IMR-90 (cell line): Measurements from ENCODE around the gene COLQ. TPM values are rescaled to one million over a fixed set of nuclear protein-coding genes. Genes with fewer than 3 reads are reported as not detected.

Experiments used
- ATAC-seq: fragments of 200-7000 bp; cut with Tn5 transposase; 2 replicates; pipeline ENCODE4 v1.9.1; 2020; ENCODE audit warnings: low read depth, mild to moderate bottlenecking, moderate library complexity
- BruUV-seq: library from RNA; stranded (reverse); fragments of 400-500 nt; replicated peaks from 2 replicates; lab custom pipeline; 2021; lab: Mats Ljungman, UMichigan
- CTCF ChIA-PET: fragments of 300-600 bp; formaldehyde crosslinking; extraction: SDS; loops from one replicate; lab custom pipeline; 2021; ENCODE audit warnings: antibody characterized with exemption; lab: Yijun Ruan, JAX
- POLR2A ChIA-PET: fragments of 300-600 bp; sonication (Branson Sonifier 250); formaldehyde crosslinking; loops from one replicate; lab custom pipeline; 2022; ENCODE audit warnings: antibody characterized with exemption; ENCODE audit not compliant: unreplicated experiment; lab: Charles Lee
- DNase-seq: peaks from one replicate; pipeline ENCODE4 v3.0.0; 2013
- H2AFZ ChIP-seq: replicated peaks from 2 replicates; pipeline ENCODE3; 2013; ENCODE audit warnings: low read length, mild to moderate bottlenecking; ENCODE audit not compliant: poor library complexity
- H2AK5ac ChIP-seq: 2 replicates; pipeline ENCODE4 v1.6.1; 2013; ENCODE audit warnings: low read depth, low read length, inconsistent platforms
- H2AK9ac ChIP-seq: replicated peaks from 2 replicates; pipeline ENCODE3; 2013; ENCODE audit warnings: mild to moderate bottlenecking, low read depth, low read length, moderate library complexity; ENCODE audit not compliant: poor library complexity
- H2BK120ac ChIP-seq: 2 replicates; pipeline ENCODE4 v1.6.1; 2013; ENCODE audit warnings: low read depth, low read length, inconsistent platforms
- H2BK15ac ChIP-seq: 3 replicates; pipeline ENCODE4 v1.6.1; 2013; ENCODE audit warnings: low read depth, low read length, inconsistent platforms
- H2BK20ac ChIP-seq: 2 replicates; pipeline ENCODE4 v1.6.1; 2013; ENCODE audit warnings: low read depth, mild to moderate bottlenecking, inconsistent platforms, low read length, moderate library complexity
- H2BK5ac ChIP-seq: 2 replicates; pipeline ENCODE4 v1.6.1; 2013; ENCODE audit warnings: mild to moderate bottlenecking, low read depth, low read length, inconsistent platforms; ENCODE audit not compliant: poor library complexity, severe bottlenecking
- H3K14ac ChIP-seq: replicated peaks from 2 replicates; pipeline ENCODE4 v1.6.1; 2013; ENCODE audit warnings: low read depth, low read length, inconsistent platforms
- H3K18ac ChIP-seq: 2 replicates; pipeline ENCODE4 v1.6.1; 2013; ENCODE audit warnings: low read depth, low read length, control low read depth
- H3K23ac ChIP-seq: 2 replicates; pipeline ENCODE4 v1.6.1; 2013; ENCODE audit warnings: low read depth, low read length, inconsistent platforms
- H3K27ac ChIP-seq: 2 replicates; pipeline ENCODE4 v1.5.1; 2013; ENCODE audit warnings: mild to moderate bottlenecking, control low read depth, low read length; ENCODE audit not compliant: insufficient read depth
- H3K27me3 ChIP-seq: 2 replicates; pipeline ENCODE4 v1.6.1; 2013; ENCODE audit warnings: low read length; ENCODE audit not compliant: control insufficient read depth, insufficient read depth
- H3K36me3 ChIP-seq: 2 replicates; pipeline ENCODE4 v1.6.1; 2013; ENCODE audit warnings: low read length, mixed read lengths; ENCODE audit not compliant: control insufficient read depth, insufficient read depth
- H3K4ac ChIP-seq: 2 replicates; pipeline ENCODE4 v1.6.1; 2013; ENCODE audit warnings: low read depth, low read length, inconsistent platforms
- H3K4me1 ChIP-seq: 2 replicates; pipeline ENCODE4 v1.6.1; 2013; ENCODE audit warnings: low read length, mixed read lengths; ENCODE audit not compliant: control insufficient read depth, insufficient read depth
- H3K4me2 ChIP-seq: 2 replicates; pipeline ENCODE4 v1.6.1; 2013; ENCODE audit warnings: low read depth, mild to moderate bottlenecking, control low read depth, low read length, moderate library complexity
- H3K4me3 ChIP-seq: 2 replicates; pipeline ENCODE4 v1.5.1; 2013; ENCODE audit warnings: low read depth, mild to moderate bottlenecking, control low read depth, low read length, moderate library complexity; ENCODE audit not compliant: insufficient read depth
- H3K56ac ChIP-seq: 2 replicates; pipeline ENCODE4 v1.6.1; 2013; ENCODE audit warnings: low read length, inconsistent platforms; ENCODE audit not compliant: insufficient read depth; ENCODE audit errors: extremely low read depth
- H3K79me1 ChIP-seq, 2 experiments: 2 replicates each; pipeline ENCODE4 v1.6.1; 2013; ENCODE audit warnings: low read length in 2 of 2, inconsistent platforms in 1 of 2, low read depth in 1 of 2
- H3K9ac ChIP-seq: 2 replicates; pipeline ENCODE4 v1.6.1; 2013; ENCODE audit warnings: low read depth, low read length, control low read depth
- H3K9me1 ChIP-seq: 2 replicates; pipeline ENCODE4 v1.6.1; 2013; ENCODE audit warnings: low read length, inconsistent platforms; ENCODE audit not compliant: insufficient read depth
- H3K9me3 ChIP-seq: 2 replicates; pipeline ENCODE4 v1.6.1; 2013; ENCODE audit warnings: low read length; ENCODE audit not compliant: control insufficient read depth, insufficient read depth
- H4K20me1 ChIP-seq: 2 replicates; pipeline ENCODE4 v1.6.1; 2013; ENCODE audit warnings: low read length, inconsistent platforms; ENCODE audit not compliant: insufficient read depth
- H4K5ac ChIP-seq: 2 replicates; pipeline ENCODE4 v1.6.1; 2013; ENCODE audit warnings: mild to moderate bottlenecking, low read depth, low read length, control low read depth
- H4K8ac ChIP-seq, 2 experiments: 2 replicates each; pipeline ENCODE4 v1.6.1; 2013; ENCODE audit warnings: low read depth in 2 of 2, low read length in 2 of 2, control low read depth in 1 of 2, inconsistent platforms in 1 of 2
- H4K91ac ChIP-seq: 2 replicates; pipeline ENCODE4 v1.6.1; 2013; ENCODE audit warnings: low read depth, low read length, inconsistent platforms; ENCODE audit not compliant: insufficient read depth
- BHLHE40 ChIP-seq: fragments of 150-350 bp; IDR thresholded peaks from 2 replicates; pipeline ENCODE4 v1.6.1; 2016; ENCODE audit warnings: mild to moderate bottlenecking, low read depth, low read length
- CTCF ChIP-seq: conservative IDR thresholded peaks from 2 replicates; pipeline ENCODE4 v1.5.1; 2012; ENCODE audit warnings: mild to moderate bottlenecking, low read depth, low read length, improper control_type of control experiment
- POLR2A ChIP-seq: IDR thresholded peaks from 2 replicates; pipeline ENCODE4 v1.6.1; 2012; ENCODE audit warnings: mild to moderate bottlenecking, low read depth, low read length
- dilution Hi-C: fragments of 300-500 bp; cut with HindIII; formaldehyde crosslinking; loops from one replicate; pipeline ENCODE4 v1.14.3; 2018; ENCODE audit warnings: low sequenced_read_pairs; ENCODE audit not compliant: unreplicated experiment
- in situ Hi-C: fragments of 300-500 bp; cut with MboI; formaldehyde crosslinking; loops from 3 replicates; pipeline ENCODE4 v1.14.3; 2019; ENCODE audit warnings: low sequenced_read_pairs, inconsistent platforms, mixed read lengths
- intact Hi-C: fragments of 100-400 bp; cut with micrococcal nuclease; formaldehyde crosslinking; loops from 2 replicates; pipeline ENCODE4 v1.10.0; 2022
- polyA plus RNA-seq, 3 experiments: library from polyadenylated mRNA; depleted of rRNA; stranded (reverse); fragments of >200 nt; gene quantifications; 2 replicates each; pipeline ENCODE4 v1.2.3, GENCODE V29; 2012; ENCODE audit warnings: low replicate concordance in 1 of 3
- total RNA-seq: library from RNA; depleted of rRNA; stranded (reverse); fragments of >200 nt; gene quantifications from 2 replicates; pipeline ENCODE4 v1.2.3, GENCODE V29; 2012

Gene COLQ
- total and polyA plus RNA-seq, 2 of the 4 experiments (the other 2 are of a cell fraction) = 0.18 to 0.65 TPM

GRCh38 chr3:15439476-15439875 is 82.0 kb downstream of the COLQ start:
- Histone ChIP-seq H3K36me3 (peaks cover 46% of the 10 kb centered on the region), H2AFZ (no peak overlapping the region), H3K4ac (no peak overlapping the region), H4K8ac (no peak overlapping the region), H3K27me3 (no peaks in the 10 kb centered on the region), H2BK120ac (no peak overlapping the region), H4K20me1 (no peaks in the 10 kb centered on the region), H2BK20ac (no peak overlapping the region), H2AK5ac (no peak overlapping the region), H2AK9ac (no peak overlapping the region), H2BK15ac (no peak overlapping the region), H3K79me1 (peaks cover 6 to 22% of the 10 kb centered on the region in 2 experiments; a peak in 2 of 4 replicates), H4K91ac (no peak overlapping the region), H3K18ac (no peak overlapping the region), H3K14ac (no peak overlapping the region), H3K9ac (no peak overlapping the region), H3K4me2 (no peak overlapping the region), H3K56ac (no peak overlapping the region), H3K4me1 (no peaks in the 10 kb centered on the region), H3K27ac (no peak overlapping the region), H3K23ac (no peak overlapping the region), H3K9me1 (peaks cover 7% of the 10 kb centered on the region; the same call in 1 of the 2 replicates), H2BK5ac (no peak overlapping the region), H4K5ac (no peak overlapping the region), H3K4me3 (no peak overlapping the region), H3K9me3 (no peaks in the 10 kb centered on the region)
- intact Hi-C loops (no loop called here), dilution Hi-C loops (no loop called here), in situ Hi-C loops (no loop called here)
- DNase-seq = peak; percentile 66
- BruUV-seq = no TSS peak
- ChIA-PET POLR2A (no interaction called here), CTCF (no interaction called here)
- ATAC-seq = peak; percentile 68; the same call in 1 of the 2 replicates
- TF ChIP-seq CTCF = no peak
- TF ChIP-seq POLR2A = no peak
- no peak for TF ChIP-seq BHLHE40
